ENCODE measurements around the gene PDCD1. TPM values are rescaled to one million over a fixed set of nuclear protein-coding genes. Genes with fewer than 3 reads are reported as not detected.

PDCD1 gene
- total and polyA plus RNA-seq, 7 donors = 0.14 to 3.2 (median 0.67) TPM; not detected in 3

GRCh38 chr2:241865416-241865956, 6.8 kb upstream of the PDCD1 start:
- peaks cover 10 to 84% (median 61%) of the 10 kb centered on the region in 3 donors for H3K27me3 ChIP-seq
- WGBS, 2 donors = 83 to 89% methylated on average over 3 of the region's 3 CpGs

DNA sequence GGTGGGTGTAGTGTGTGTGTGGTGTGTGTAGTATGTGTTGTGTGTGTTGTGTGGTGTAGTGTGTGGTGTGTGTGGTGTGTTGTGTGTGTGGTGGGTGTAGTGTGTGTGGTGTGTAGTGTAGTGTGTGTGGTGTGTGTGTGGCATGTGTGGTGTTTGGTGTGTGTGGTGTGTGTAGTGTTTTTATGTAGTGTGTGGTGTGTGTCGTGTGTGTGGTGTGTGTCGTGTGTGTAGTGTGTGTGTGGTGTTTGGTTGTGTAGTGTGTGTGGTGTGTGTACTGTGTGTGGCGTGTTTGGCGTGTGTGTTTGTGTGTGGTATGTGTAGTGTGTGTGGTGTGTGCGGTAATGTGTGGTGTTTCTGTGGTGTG, 6.1 kb upstream of the PDCD1 start:
- Histone ChIP-seq H3K36me3 (no peaks in the 10 kb centered on the region), H3K4me3 (no peak overlapping the region), H3K4me1 (peaks cover 0 to 23% (median 13%) of the 10 kb centered on the region in 4 donors), H3K27ac (no peak overlapping the region), H3K27me3 (peaks cover 10 to 86% (median 61%) of the 10 kb centered on the region in 3 donors), H3K9me3 (no peaks in the 10 kb centered on the region)
- intact Hi-C loops (cut with DNase I) = no loop called here
- DNase-seq = no peak
- WGBS, 2 donors = 95 to 97% methylated on average over 5 of the region's 5 CpGs
- TF ChIP-seq CTCF (IDR thresholded peaks at IDR 0.05) (no peak), POLR2A (IDR thresholded peaks at IDR 0.05) (no peak), POLR2AphosphoS5 (IDR thresholded peaks at IDR 0.05) (no peak), EP300 (IDR thresholded peaks at IDR 0.05) (no peak)

More at GRCh38 chr2:241865416-241865956, 6.8 kb upstream of the PDCD1 start:
- no peak overlapping the region for H3K4me3 ChIP-seq
- no peak for DNase-seq
- H3K4me1 ChIP-seq = peaks cover 0 to 17% (median 10%) of the 10 kb centered on the region in 4 donors
- TF ChIP-seq CTCF (IDR thresholded peaks at IDR 0.05) = no peak
- no peak for TF ChIP-seq POLR2A (IDR thresholded peaks at IDR 0.05)
- no peak for TF ChIP-seq POLR2AphosphoS5 (IDR thresholded peaks at IDR 0.05)
- TF ChIP-seq EP300 (IDR thresholded peaks at IDR 0.05) = no peak
- H3K27ac ChIP-seq = no peak overlapping the region
- no peaks in the 10 kb centered on the region for H3K9me3 ChIP-seq
- no peaks in the 10 kb centered on the region for H3K36me3 ChIP-seq
- intact Hi-C loops (cut with DNase I) = no loop called here

- TF ChIP-seq POLR2AphosphoS5 (IDR thresholded peaks at IDR 0.05) = no peak
- TF ChIP-seq EP300 (IDR thresholded peaks at IDR 0.05) = no peak
- TF ChIP-seq POLR2A (IDR thresholded peaks at IDR 0.05) = no peak
- TF ChIP-seq CTCF (IDR thresholded peaks at IDR 0.05) = no peak
- peaks cover 10 to 88% (median 61%) of the 10 kb centered on the region in 3 donors for H3K27me3 ChIP-seq
These were observed 5.6 kb upstream of the PDCD1 start for GRCh38 chr2:241864168-241864849.

GRCh38 chr2:241863536-241863954, 4.9 kb upstream of the PDCD1 start:
- no peaks in the 10 kb centered on the region for H3K36me3 ChIP-seq
- intact Hi-C loops (cut with DNase I) = no loop called here
- peak overlapping the region in 1 of 4 donors; percentile 9 for H3K4me3 ChIP-seq
- WGBS, 2 donors = 25 to 44% methylated on average over 29 of the region's 29 CpGs
- peak; percentile 82 for DNase-seq
- no peaks in the 10 kb centered on the region for H3K9me3 ChIP-seq
- peaks cover 10 to 86% (median 61%) of the 10 kb centered on the region in 3 donors for H3K27me3 ChIP-seq
- no peak overlapping the region for H3K27ac ChIP-seq
- H3K4me1 ChIP-seq = peaks cover 0 to 30% (median 21%) of the 10 kb centered on the region in 4 donors
- TF ChIP-seq POLR2AphosphoS5 (IDR thresholded peaks at IDR 0.05) = peak in 2 of 4 donors; percentile 5 to 30
- no peak for TF ChIP-seq CTCF (IDR thresholded peaks at IDR 0.05)
- TF ChIP-seq POLR2A (IDR thresholded peaks at IDR 0.05) = no peak
- no peak for TF ChIP-seq EP300 (IDR thresholded peaks at IDR 0.05)

More at GRCh38 chr2:241864168-241864849, 5.6 kb upstream of the PDCD1 start:
- no peak for DNase-seq
- intact Hi-C loops (cut with DNase I) = no loop called here
- 68 to 87% methylated on average over 2 of the region's 2 CpGs for WGBS, 2 donors
- Histone ChIP-seq H3K9me3 (no peaks in the 10 kb centered on the region), H3K4me1 (peaks cover 0 to 29% (median 17%) of the 10 kb centered on the region in 4 donors), H3K4me3 (no peak overlapping the region), H3K27ac (no peak overlapping the region), H3K36me3 (no peaks in the 10 kb centered on the region)

Data from sigmoid colon (tissue), 7 donors.